Lung microvascular endothelial cell (primary cell): ENCODE results near the gene MARCHF11. TPM values are rescaled to one million over a fixed set of nuclear protein-coding genes. Genes with fewer than 3 reads are reported as not detected.

Source experiments
- DNase-seq, 2 donors: peaks; one replicate each; pipeline versions ENCODE4 v3.0.0 to v3.0.0-alpha.2; 2010; ENCODE audit warnings: low read depth in 2 of 2
- total RNA-seq: library from RNA; depleted of rRNA; stranded (reverse); fragments of >200 nt; gene quantifications from 2 replicates; pipeline ENCODE4 v1.2.1, GENCODE V29; 2014

Gene MARCHF11
- total RNA-seq, 1 donor from 2014 or later: not detected

GRCh38 chr5:16051246-16051755, 128.3 kb downstream of the MARCHF11 start:
- DNase-seq: no peak

GRCh38 chr5:16050414-16050813, 129.2 kb downstream of the MARCHF11 start:
- DNase-seq: no peak

- no peak for DNase-seq
These were observed 129.8 kb downstream of the MARCHF11 start for GRCh38 chr5:16049761-16050160.

- DNase-seq: no peak
These were observed 131.5 kb downstream of the MARCHF11 start for GRCh38 chr5:16048132-16048531.

GRCh38 chr5:16043349-16043965, 136.1 kb downstream of the MARCHF11 start:
- DNase-seq: no peak

GRCh38 chr5:16037121-16037845, 142.3 kb downstream of the MARCHF11 start:
- no peak for DNase-seq

GRCh38 chr5:16034319-16035001, 145.1 kb downstream of the MARCHF11 start:
- DNase-seq: no peak

- no peak for DNase-seq
These were observed 146.2 kb downstream of the MARCHF11 start for GRCh38 chr5:16033187-16033925.

- DNase-seq: no peak
These were observed 150.9 kb downstream of the MARCHF11 start for GRCh38 chr5:16028708-16029107.

- DNase-seq: no peak
These were observed 153.9 kb downstream of the MARCHF11 start for GRCh38 chr5:16025681-16026080.

- DNase-seq: no peak
These were observed 160.6 kb downstream of the MARCHF11 start for GRCh38 chr5:16018970-16019369.

- DNase-seq: no peak
These were observed 161.9 kb downstream of the MARCHF11 start for GRCh38 chr5:16017720-16018119.
